OCI-LY7 (cell line): ENCODE results near the gene SPINK5. TPM values are rescaled to one million over a fixed set of nuclear protein-coding genes. Genes with fewer than 3 reads are reported as not detected.

Experiments used
- BruUV-seq: library from RNA; stranded (reverse); fragments of 400-500 nt; replicated peaks from 2 replicates; lab custom pipeline; 2021; lab: Mats Ljungman, UMichigan
- CTCF ChIA-PET: fragments of 300-600 bp; sonication (Branson Sonifier 250); formaldehyde crosslinking; loops from one replicate; lab custom pipeline; 2022; ENCODE audit warnings: antibody characterized with exemption; ENCODE audit not compliant: unreplicated experiment; lab: Charles Lee
- POLR2A ChIA-PET: fragments of 300-600 bp; sonication (Branson Sonifier 250); formaldehyde crosslinking; loops from one replicate; lab custom pipeline; 2022; ENCODE audit warnings: antibody characterized with exemption; lab: Charles Lee
- DNase-seq: peaks from one replicate; pipeline ENCODE4 v3.0.0-alpha.2; 2015; ENCODE audit warnings: low spot score
- H2AFZ ChIP-seq: fragments of 200-600 bp; sonication (generic), shearing (Covaris generic); 2 replicates; pipeline ENCODE4 v1.6.1; 2014; ENCODE audit warnings: mild to moderate bottlenecking, antibody characterized with exemption, low read length, moderate library complexity
- H3K27ac ChIP-seq: fragments of 200-600 bp; sonication (generic); 2 replicates; pipeline ENCODE4 v1.5.1; 2014; ENCODE audit warnings: mixed run types, low read depth, mild to moderate bottlenecking, moderate library complexity, low read length, inconsistent platforms; ENCODE audit not compliant: poor library complexity, severe bottlenecking
- H3K36me3 ChIP-seq: fragments of 200-600 bp; sonication (generic); 2 replicates; pipeline ENCODE4 v1.6.1; 2014; ENCODE audit warnings: mild to moderate bottlenecking, antibody characterized with exemption, low read length, moderate library complexity, mixed read lengths; ENCODE audit not compliant: insufficient read depth
- H3K4me1 ChIP-seq: fragments of 200-600 bp; sonication (generic); 2 replicates; pipeline ENCODE4 v1.5.1; 2014; ENCODE audit warnings: mild to moderate bottlenecking, low read length; ENCODE audit not compliant: insufficient read depth, poor library complexity, severe bottlenecking
- H3K4me2 ChIP-seq: fragments of 200-600 bp; sonication (generic); 2 replicates; pipeline ENCODE4 v1.6.1; 2014; ENCODE audit warnings: mild to moderate bottlenecking, low read length
- H3K4me3 ChIP-seq: fragments of 200-600 bp; sonication (generic); 2 replicates; pipeline ENCODE4 v1.5.1; 2014; ENCODE audit warnings: mild to moderate bottlenecking, low read depth, low read length; ENCODE audit not compliant: poor library complexity, severe bottlenecking
- H3K79me2 ChIP-seq: fragments of 200-600 bp; sonication (generic); 2 replicates; pipeline ENCODE4 v1.6.1; 2016; ENCODE audit warnings: low read depth, mild to moderate bottlenecking, low read length, moderate library complexity, mixed read lengths; ENCODE audit not compliant: insufficient read depth
- H3K9me2 ChIP-seq: fragments of 200-600 bp; sonication (generic); 2 replicates; pipeline ENCODE4 v1.6.1; 2016; ENCODE audit warnings: mild to moderate bottlenecking, low read length, mixed read lengths; ENCODE audit not compliant: insufficient read depth
- H3K9me3 ChIP-seq: fragments of 200-600 bp; sonication (generic); 2 replicates; pipeline ENCODE4 v1.6.1; 2014; ENCODE audit warnings: mild to moderate bottlenecking, mixed run types, low read length, mixed read lengths
- H4K20me1 ChIP-seq: fragments of 200-600 bp; sonication (generic); 2 replicates; pipeline ENCODE4 v1.6.1; 2014; ENCODE audit warnings: mild to moderate bottlenecking, antibody characterized with exemption, low read length, moderate library complexity, mixed read lengths; ENCODE audit not compliant: insufficient read depth
- CTCF ChIP-seq: fragments of 200-600 bp; sonication (generic); conservative IDR thresholded peaks from 2 replicates; pipeline ENCODE4 v1.5.1; 2014; ENCODE audit warnings: mild to moderate bottlenecking, antibody characterized with exemption, low read length, moderate library complexity, mixed read lengths
- EZH2phosphoT487 ChIP-seq: fragments of 200-600 bp; sonication (generic); IDR thresholded peaks from 2 replicates; pipeline ENCODE4 v1.6.1; 2018; ENCODE audit warnings: low read depth, borderline replicate concordance, mild to moderate bottlenecking, mixed run types, antibody characterized with exemption, low read length, moderate library complexity, mixed read lengths
- intact Hi-C: fragments of 100-400 bp; cut with micrococcal nuclease; formaldehyde crosslinking; loops from one replicate; pipeline ENCODE4 v1.10.0; 2022; ENCODE audit not compliant: unreplicated experiment
- total RNA-seq, 2 experiments: library from RNA; depleted of rRNA in 1 of 2; stranded (reverse); fragments of >200 nt in 1 of 2; shearing (Covaris generic) in 1 of 2; gene quantifications; 2 replicates each; pipeline ENCODE4 v1.2.3, GENCODE V29; 2014 to 2022

Gene SPINK5
- total RNA-seq, 2 experiments from 2014 or later: not detected

- TF ChIP-seq EZH2phosphoT487 (no peak), CTCF (no peak)
- H3K4me3 ChIP-seq: no peak overlapping the region
- no peaks in the 10 kb centered on the region for H3K4me1 ChIP-seq
- no peaks in the 10 kb centered on the region for H3K9me2 ChIP-seq
- POLR2A ChIA-PET: interaction anchor here (0.5 to 0.9 kb wide), 2 partner anchors 17 to 25 kb away, joined by 3 to 6 read pairs; no protein-coding TSS in a partner anchor
- BruUV-seq: no TSS peak
- intact Hi-C loops: no loop called here
- H3K79me2 ChIP-seq: no peaks in the 10 kb centered on the region
- CTCF ChIA-PET: no interaction called here
- no peak overlapping the region for H2AFZ ChIP-seq
- H3K36me3 ChIP-seq: no peaks in the 10 kb centered on the region
- no peaks in the 10 kb centered on the region for H3K9me3 ChIP-seq
- DNase-seq: no peak
- H3K4me2 ChIP-seq: no peak overlapping the region
- H3K27ac ChIP-seq: no peak overlapping the region
- H4K20me1 ChIP-seq: no peaks in the 10 kb centered on the region
These were observed 122.6 kb downstream of the SPINK5 start for GRCh38 chr5:148186248-148187003.

Other genes with a start within 250 kb of the SPINK5 start
- gene SPINK1, start 232.3 kb upstream of the SPINK5 start, total RNA-seq (2014; rRNA removed; shearing (Covaris generic)): not detected in 2 replicates
- not detected in 2 replicates for gene SPINK1, start 232.3 kb upstream of the SPINK5 start, total RNA-seq (2022)
- gene SCGB3A2, start 185.3 kb upstream of the SPINK5 start, total RNA-seq (2014; rRNA removed; shearing (Covaris generic)): not detected in 2 replicates
- not detected in 2 replicates for gene SCGB3A2, start 185.3 kb upstream of the SPINK5 start, total RNA-seq (2022)
- not detected in 2 replicates for gene C5orf46, start 157.4 kb upstream of the SPINK5 start, total RNA-seq (2014; rRNA removed; shearing (Covaris generic))
- gene C5orf46, start 157.4 kb upstream of the SPINK5 start, total RNA-seq (2022): not detected in 2 replicates
- not detected in 2 replicates for gene SPINK14, start 104.6 kb downstream of the SPINK5 start, total RNA-seq (2014; rRNA removed; shearing (Covaris generic))
- not detected in 2 replicates for gene SPINK14, start 104.6 kb downstream of the SPINK5 start, total RNA-seq (2022)
- gene SPINK6, start 139.1 kb downstream of the SPINK5 start, total RNA-seq (2014; rRNA removed; shearing (Covaris generic)): not detected in 2 replicates
- gene SPINK6, start 139.1 kb downstream of the SPINK5 start, total RNA-seq (2022): not detected in 2 replicates
- not detected in 2 replicates for gene MARCOL, start 174.5 kb downstream of the SPINK5 start, total RNA-seq (2014; rRNA removed; shearing (Covaris generic))
- gene MARCOL, start 174.5 kb downstream of the SPINK5 start, total RNA-seq (2022): not detected in 2 replicates
- gene SPINK13, start 204.8 kb downstream of the SPINK5 start, total RNA-seq (2014; rRNA removed; shearing (Covaris generic)): not detected in 2 replicates
- gene SPINK13, start 204.8 kb downstream of the SPINK5 start, total RNA-seq (2022): not detected in 2 replicates
- gene SPINK7, start 248.4 kb downstream of the SPINK5 start, total RNA-seq (2014; rRNA removed; shearing (Covaris generic)): not detected in 2 replicates
- gene SPINK7, start 248.4 kb downstream of the SPINK5 start, total RNA-seq (2022): not detected in 2 replicates